ENCODE data around the gene HBA2. TPM values are rescaled to one million over a fixed set of nuclear protein-coding genes. Genes with fewer than 3 reads are reported as not detected.
"Not testable (repeated sequence)": the region's sequence is repeated elsewhere in the genome, so short reads cannot be mapped to it uniquely, and the experiment has no call there.

HBA2 gene
- total RNA-seq, 1 experiment from 2014 or later, result not detected

DNA sequence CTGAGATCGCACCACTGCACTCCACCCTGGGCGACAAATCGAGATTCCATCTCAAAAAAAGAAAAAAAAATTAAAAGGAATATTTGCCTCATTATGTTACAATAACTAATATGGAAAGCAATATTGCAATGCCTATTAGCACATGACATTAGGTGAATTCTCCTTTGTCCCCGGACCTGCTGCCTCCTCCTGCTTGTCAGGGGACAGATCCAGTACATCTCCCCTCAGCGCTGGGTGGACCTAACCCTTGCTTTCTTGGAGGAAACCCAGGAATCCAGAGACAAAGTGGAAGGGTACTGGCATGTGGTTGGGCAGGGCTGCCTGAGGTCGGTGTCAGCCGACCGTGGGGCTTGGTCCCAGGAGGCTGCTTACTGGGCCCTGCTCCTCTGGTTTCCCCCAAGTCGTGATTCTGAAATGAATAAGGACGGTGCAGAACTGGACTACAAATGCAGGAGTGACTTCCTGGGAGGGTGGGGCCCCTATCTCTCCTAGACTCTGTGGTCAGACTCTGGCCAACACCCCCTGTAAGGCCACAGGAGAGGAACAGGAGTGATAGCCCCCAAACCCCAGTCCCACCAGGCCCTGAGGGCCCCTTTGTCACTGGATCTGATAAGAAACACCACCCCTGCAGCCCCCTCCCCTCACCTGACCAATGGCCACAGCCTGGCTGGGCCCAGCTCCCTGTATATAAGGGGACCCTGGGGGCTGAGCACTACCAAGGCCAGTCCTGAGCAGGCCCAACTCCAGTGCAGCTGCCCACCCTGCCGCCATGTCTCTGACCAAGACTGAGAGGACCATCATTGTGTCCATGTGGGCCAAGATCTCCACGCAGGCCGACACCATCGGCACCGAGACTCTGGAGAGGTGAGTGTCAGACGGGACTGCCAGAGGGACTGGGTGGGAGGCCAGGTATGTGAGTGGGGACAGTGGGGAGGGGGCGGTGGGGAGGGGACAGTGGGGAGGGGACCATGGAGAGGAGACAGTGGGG, 20.2 kb upstream of the HBA2 start, which contains the start of gene HBZ:
HBZ (plus strand) TSS at position 504 of the 988 bp plus-strand sequence; CDS start at position 770, 266 bp downstream.
- peaks cover 80% of the 10 kb centered on the region for H3K27me3 Mint-ChIP-seq (ENCODE audit: low read depth)

GRCh38 chr16:153129-153521, 19.6 kb upstream of the HBA2 start:
- H2AK5ac ChIP-seq (ENCODE audit: insufficient read length, low read length); H2BK20ac ChIP-seq (ENCODE audit: low read depth, low read length, poor library complexity, severe bottlenecking); H3K36me3 Mint-ChIP-seq (ENCODE audit: insufficient read depth in 1 of 3, low read depth in 3 of 3); H2BK120ac ChIP-seq (ENCODE audit: low read depth, low read length, poor library complexity, severe bottlenecking); H3K79me2 ChIP-seq (ENCODE audit: insufficient read depth, low read length); H3K23ac ChIP-seq (ENCODE audit: insufficient read length, low read depth, low read length); H2BK15ac ChIP-seq (ENCODE audit: low read depth, low read length); H4K20me1 ChIP-seq (ENCODE audit: control insufficient read depth, insufficient read depth, insufficient read length); H2BK12ac ChIP-seq (ENCODE audit: insufficient read length, low read depth, low read length); H3K23me2 ChIP-seq (ENCODE audit: insufficient read length, low read depth, low read length, poor library complexity, severe bottlenecking); H3K9me3 ChIP-seq (ENCODE audit: control insufficient read depth, low read depth, low read length); H3K18ac ChIP-seq (ENCODE audit: insufficient read length, low read depth, low read length); H4K91ac ChIP-seq (ENCODE audit: insufficient read length, low read depth, low read length); H2BK5ac ChIP-seq (ENCODE audit: insufficient read length, low read length); H4K8ac ChIP-seq (replicated peaks; ENCODE audit: insufficient read length, low read depth, low read length); H3K56ac ChIP-seq (ENCODE audit: insufficient read length, low read depth, low read length); H3K4me1 ChIP-seq (ENCODE audit: insufficient read depth, low read length); H4K5ac ChIP-seq (ENCODE audit: insufficient read length, low read depth, low read length); H3K27ac ChIP-seq (ENCODE audit: insufficient read length, low read depth, low read length); H3T11ph ChIP-seq (ENCODE audit: low read length); H3K14ac ChIP-seq (ENCODE audit: insufficient read depth, low read length); H3K4me1 Mint-ChIP-seq; DNase-seq; H3K79me1 ChIP-seq (ENCODE audit: insufficient read depth, low read depth, low read length, poor library complexity, severe bottlenecking); H3K9ac ChIP-seq (ENCODE audit: extremely low read depth, insufficient read length, low read length); H3K27ac Mint-ChIP-seq; H3K27me3 ChIP-seq (ENCODE audit: insufficient read depth, low read length); H3K9me3 Mint-ChIP-seq; H2AFZ ChIP-seq (ENCODE audit: low read length); H3K4me2 ChIP-seq (ENCODE audit: insufficient read depth, insufficient read length, low read length); H3K4ac ChIP-seq (ENCODE audit: low read depth, low read length): not testable (repeated sequence)
- no CpG with 5 or more reads among the region's 6 CpGs for WGBS (ENCODE audit: extremely low coverage, insufficient read length, low lambda C conversion rate)
- Mint-ChIP-seq H3K4me3 (peak overlapping the region; percentile 34 to 67; a peak in 3 of 5 replicates), H3K27me3 (ENCODE audit: low read depth) (peaks cover 86% of the 10 kb centered on the region)

More for the DNA sequence above, 20.2 kb upstream of the HBA2 start, which contains the start of gene HBZ:
- TF ChIP-seq, protein P1, sequence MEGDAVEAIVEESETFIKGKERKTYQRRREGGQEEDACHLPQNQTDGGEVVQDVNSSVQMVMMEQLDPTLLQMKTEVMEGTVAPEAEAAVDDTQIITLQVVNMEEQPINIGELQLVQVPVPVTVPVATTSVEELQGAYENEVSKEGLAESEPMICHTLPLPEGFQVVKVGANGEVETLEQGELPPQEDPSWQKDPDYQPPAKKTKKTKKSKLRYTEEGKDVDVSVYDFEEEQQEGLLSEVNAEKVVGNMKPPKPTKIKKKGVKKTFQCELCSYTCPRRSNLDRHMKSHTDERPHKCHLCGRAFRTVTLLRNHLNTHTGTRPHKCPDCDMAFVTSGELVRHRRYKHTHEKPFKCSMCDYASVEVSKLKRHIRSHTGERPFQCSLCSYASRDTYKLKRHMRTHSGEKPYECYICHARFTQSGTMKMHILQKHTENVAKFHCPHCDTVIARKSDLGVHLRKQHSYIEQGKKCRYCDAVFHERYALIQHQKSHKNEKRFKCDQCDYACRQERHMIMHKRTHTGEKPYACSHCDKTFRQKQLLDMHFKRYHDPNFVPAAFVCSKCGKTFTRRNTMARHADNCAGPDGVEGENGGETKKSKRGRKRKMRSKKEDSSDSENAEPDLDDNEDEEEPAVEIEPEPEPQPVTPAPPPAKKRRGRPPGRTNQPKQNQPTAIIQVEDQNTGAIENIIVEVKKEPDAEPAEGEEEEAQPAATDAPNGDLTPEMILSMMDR (conservative IDR thresholded peaks at IDR 0.05), result no peak
- no peak within 1 kb of the TSS for H3K27ac Mint-ChIP-seq
- Histone ChIP-seq H3K79me2 (ENCODE audit: insufficient read depth, low read length) (no peaks in the 10 kb centered on the region), H3K23ac (ENCODE audit: insufficient read length, low read depth, low read length) (no peak within 1 kb of the TSS), H3K4ac (ENCODE audit: low read depth, low read length) (no peak within 1 kb of the TSS), H4K5ac (ENCODE audit: insufficient read length, low read depth, low read length) (no peak within 1 kb of the TSS), H3K27me3 (ENCODE audit: insufficient read depth, low read length) (peaks cover 9% of the 10 kb centered on the region; the same call in 1 of the 2 replicates), H2BK120ac (ENCODE audit: low read depth, low read length, poor library complexity, severe bottlenecking) (no peak within 1 kb of the TSS), H4K20me1 (ENCODE audit: control insufficient read depth, insufficient read depth, insufficient read length) (no peaks in the 10 kb centered on the region), H3K23me2 (ENCODE audit: insufficient read length, low read depth, low read length, poor library complexity, severe bottlenecking) (peaks cover 7% of the 10 kb centered on the region), H2AK5ac (ENCODE audit: insufficient read length, low read length) (no peak within 1 kb of the TSS), H3K56ac (ENCODE audit: insufficient read length, low read depth, low read length) (no peak within 1 kb of the TSS), H3K4me2 (ENCODE audit: insufficient read depth, insufficient read length, low read length) (no peak within 1 kb of the TSS), H3K27ac (ENCODE audit: insufficient read length, low read depth, low read length) (no peak within 1 kb of the TSS), H2BK5ac (ENCODE audit: insufficient read length, low read length) (no peak within 1 kb of the TSS), H4K8ac (replicated peaks; ENCODE audit: insufficient read length, low read depth, low read length) (no peak within 1 kb of the TSS), H2BK12ac (ENCODE audit: insufficient read length, low read depth, low read length) (no peak within 1 kb of the TSS), H4K91ac (ENCODE audit: insufficient read length, low read depth, low read length) (no peak within 1 kb of the TSS), H3K14ac (ENCODE audit: insufficient read depth, low read length) (no peak within 1 kb of the TSS), H3K9ac (ENCODE audit: extremely low read depth, insufficient read length, low read length) (no peak within 1 kb of the TSS), H3T11ph (ENCODE audit: low read length) (no peak within 1 kb of the TSS), H2AFZ (ENCODE audit: low read length) (no peak within 1 kb of the TSS), H3K9me3 (ENCODE audit: control insufficient read depth, low read depth, low read length) (no peaks in the 10 kb centered on the region), H3K18ac (ENCODE audit: insufficient read length, low read depth, low read length) (no peak within 1 kb of the TSS), H2BK20ac (ENCODE audit: low read depth, low read length, poor library complexity, severe bottlenecking) (no peak within 1 kb of the TSS), H3K79me1 (ENCODE audit: insufficient read depth, low read depth, low read length, poor library complexity, severe bottlenecking) (no peaks in the 10 kb centered on the region), H3K4me1 (ENCODE audit: insufficient read depth, low read length) (no peaks in the 10 kb centered on the region), H2BK15ac (ENCODE audit: low read depth, low read length) (no peak within 1 kb of the TSS)
- H3K36me3 Mint-ChIP-seq (ENCODE audit: insufficient read depth in 1 of 3, low read depth in 3 of 3), result no peaks in the 10 kb centered on the region
- WGBS (ENCODE audit: extremely low coverage, insufficient read length, low lambda C conversion rate), result no CpG with 5 or more reads among the region's 17 CpGs
- peak within 1 kb of the TSS; percentile 34 to 69; a peak in 3 of 5 replicates for H3K4me3 Mint-ChIP-seq
- H3K4me1 Mint-ChIP-seq, result peaks cover 5% of the 10 kb centered on the region in 2 experiments
- no peak for DNase-seq
- peaks cover 5 to 9% of the 10 kb centered on the region in 2 experiments; a peak in 3 of 5 replicates for H3K9me3 Mint-ChIP-seq
